ENCODE measurements around the gene ROS1.

- TF ChIP-seq POLR2A (IDR thresholded peaks at IDR 0.05) (no peak), CTCF (IDR thresholded peaks at IDR 0.05) (no peak)
These were observed 26.6 kb downstream of the ROS1 start for GRCh38 chr6:117399126-117399525.
